HT-29 (cell line): ENCODE measurements around the gene ZBTB34. TPM values are rescaled to one million over a fixed set of nuclear protein-coding genes. Genes with fewer than 3 reads are reported as not detected.

ENCODE experiments used
- DNase-seq: peaks from one replicate; pipeline ENCODE4 v3.0.0-alpha.2; 2015; ENCODE audit warnings: low spot score
- total RNA-seq: library from RNA; depleted of rRNA; stranded (reverse); fragments of >200 nt; shearing (Covaris generic); gene quantifications from 2 replicates; pipeline ENCODE4 v1.2.3, GENCODE V29; 2014; rRNA removed

Gene ZBTB34
- total RNA-seq, 1 experiment from 2014 or later = 2.7 TPM

DNA sequence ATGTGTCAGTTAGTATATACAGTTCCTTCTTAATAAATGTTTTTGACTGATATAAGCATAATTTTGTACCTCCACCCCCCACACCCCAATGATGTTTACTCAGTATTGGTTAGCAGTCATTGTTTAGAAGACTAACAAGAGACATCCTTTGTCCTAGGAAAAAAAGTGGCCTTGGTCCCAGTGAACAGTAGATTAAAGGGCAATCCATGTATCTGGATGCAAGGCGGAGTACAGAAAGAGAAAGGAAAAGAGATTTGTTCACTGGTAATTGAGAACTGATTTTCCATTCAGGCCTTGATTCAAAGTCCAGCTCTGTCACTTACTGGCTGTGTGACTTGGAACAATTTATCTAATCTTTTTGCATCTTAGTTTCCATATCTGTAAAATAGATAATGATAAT is 58.8 kb downstream of the ZBTB34 start:
- DNase-seq = no peak

DNA sequence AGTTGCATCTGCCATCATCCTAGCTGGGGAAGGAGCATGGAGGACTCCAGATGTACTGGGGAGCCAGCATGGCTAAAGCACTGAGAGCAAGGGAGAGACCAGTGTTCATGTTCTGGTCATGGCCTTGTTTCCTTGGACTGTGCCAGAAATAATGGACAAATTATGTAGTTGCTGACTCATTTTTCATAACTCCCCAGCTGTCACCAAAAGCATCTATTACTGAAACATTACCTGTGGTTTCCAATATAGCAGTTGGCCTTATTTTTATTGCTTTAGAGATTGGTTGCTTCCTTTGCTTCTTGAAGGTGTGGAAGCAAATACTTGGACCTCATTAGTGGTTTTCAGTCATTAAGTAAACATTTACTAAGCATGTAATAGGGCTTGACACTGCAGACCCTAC is 65.4 kb downstream of the ZBTB34 start:
- DNase-seq = no peak

DNA sequence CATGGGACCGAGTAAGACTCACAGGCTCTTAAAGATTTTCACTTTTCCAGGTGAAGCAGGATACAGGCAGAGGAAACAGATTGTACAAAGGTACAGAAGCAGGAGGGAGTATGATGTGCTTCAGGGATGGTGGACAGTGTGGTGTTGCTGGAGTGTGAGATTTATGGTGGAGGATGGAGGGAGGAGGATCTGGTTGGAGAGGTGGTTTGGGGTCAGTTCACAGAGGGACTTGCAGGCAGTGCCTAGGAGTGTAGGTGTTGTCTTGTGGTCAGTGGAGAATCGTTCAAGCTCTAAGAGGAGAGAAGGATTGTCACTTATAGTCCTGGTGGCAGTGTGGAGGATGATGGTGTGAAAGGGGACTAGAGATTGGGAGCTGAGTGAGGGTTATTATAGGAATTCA is 65.9 kb downstream of the ZBTB34 start:
- no peak for DNase-seq

DNA sequence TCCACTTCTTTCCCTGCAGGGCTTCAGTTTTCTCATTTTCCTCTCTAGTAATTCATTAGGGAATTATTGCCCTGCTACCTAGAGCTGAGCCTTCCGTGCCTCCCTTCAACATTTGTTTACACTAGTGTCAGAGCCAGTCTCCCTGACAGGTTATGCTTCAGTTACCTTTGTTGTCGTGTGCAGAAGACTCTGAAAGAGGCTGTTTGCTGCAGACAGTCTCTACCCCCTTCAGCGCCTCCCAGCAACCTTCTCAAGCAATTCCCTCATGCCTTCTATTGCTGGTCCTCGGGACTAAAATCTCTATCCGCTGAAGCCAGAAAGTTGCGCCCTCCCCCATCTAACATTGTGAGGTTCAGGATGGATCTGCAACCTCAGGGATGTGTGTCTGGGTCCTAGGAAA is 67.0 kb downstream of the ZBTB34 start:
- DNase-seq = no peak

DNA sequence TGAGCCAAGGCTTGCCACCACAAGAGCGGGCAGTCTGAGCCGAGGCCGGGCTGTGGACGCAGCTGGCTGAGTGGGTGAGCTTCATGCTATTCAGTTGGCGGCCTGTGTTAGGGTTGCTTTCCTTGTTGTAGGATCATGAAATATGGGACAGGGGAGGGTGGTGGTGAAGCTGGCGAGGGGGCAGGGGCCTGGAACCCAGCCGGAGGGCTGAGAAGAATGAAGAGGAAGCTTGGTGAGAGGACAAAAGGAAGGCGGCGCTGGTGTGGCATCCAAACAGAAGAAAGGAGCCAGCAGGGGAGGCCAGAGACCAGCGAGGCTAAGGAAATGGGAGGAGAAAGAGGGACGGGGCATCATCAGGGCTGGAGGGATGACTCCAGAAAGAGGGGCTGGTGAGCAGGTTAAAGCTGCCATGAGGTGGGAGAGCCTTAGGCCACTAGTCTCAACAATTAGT is 72.5 kb downstream of the ZBTB34 start:
- no peak for DNase-seq

DNA sequence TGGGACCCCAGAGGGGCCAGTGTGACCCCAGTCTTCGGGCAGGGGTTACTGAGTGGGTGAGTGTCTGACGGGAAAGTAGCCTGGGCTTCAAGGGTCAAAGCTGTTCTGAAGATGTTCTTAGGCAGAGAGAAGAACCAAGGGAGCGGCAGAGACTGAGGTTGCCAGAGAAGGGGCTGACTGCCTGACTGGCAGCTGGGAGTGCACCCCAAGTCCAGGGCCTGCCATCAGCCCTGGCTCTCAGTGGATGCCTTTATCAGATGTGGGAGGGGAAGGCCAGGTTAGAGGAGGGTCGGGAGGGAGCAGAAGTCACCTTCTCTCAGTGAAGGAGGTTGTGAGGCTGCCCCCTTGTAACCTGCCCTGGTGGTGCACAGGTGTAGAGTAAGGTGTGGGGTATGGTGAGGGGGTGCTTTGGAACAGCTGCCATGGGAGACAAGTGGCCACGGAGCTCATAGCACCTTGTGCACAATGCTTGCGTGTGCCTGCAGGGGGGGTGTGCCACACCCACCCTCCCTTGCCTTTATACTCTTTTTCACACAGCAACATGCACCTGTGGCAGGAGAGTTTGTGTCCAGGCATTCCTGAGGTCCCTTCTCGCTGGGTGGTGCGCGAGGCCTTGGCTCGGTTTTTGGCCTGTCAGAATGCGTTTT is 73.0 kb downstream of the ZBTB34 start:
- DNase-seq = no peak

DNA sequence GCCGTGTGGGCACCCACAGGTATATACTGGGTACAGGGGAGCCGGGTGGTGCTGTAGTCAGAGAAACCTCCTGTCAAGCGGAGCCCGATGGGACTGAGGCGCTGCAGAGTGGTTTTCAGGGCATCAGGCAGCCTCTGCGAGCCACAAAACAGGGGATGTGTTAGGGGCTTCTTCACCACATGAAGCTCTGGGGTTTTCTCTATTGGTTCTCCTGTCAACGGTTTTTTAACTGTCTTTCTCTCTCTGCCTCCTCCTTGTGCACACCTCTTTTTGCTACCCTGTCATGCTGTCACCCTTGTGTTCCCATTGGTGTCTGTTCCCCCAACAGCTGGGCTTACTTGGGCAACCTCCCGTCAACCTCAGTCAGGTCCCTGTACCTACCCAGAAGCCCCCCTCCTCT is 74.0 kb downstream of the ZBTB34 start:
- no peak for DNase-seq

Other genes starting within 250 kb of the ZBTB34 start
- gene LMX1B, start 246.7 kb upstream of the ZBTB34 start, total RNA-seq = not detected in 2 replicates
- 4.6 and 33.3 TPM in 2 replicates for gene ZBTB43, start 55.6 kb upstream of the ZBTB34 start, total RNA-seq
- 9.9 and 12.4 TPM in 2 replicates for gene RALGPS1, start 54.1 kb downstream of the ZBTB34 start, total RNA-seq